Measurements from ENCODE around the gene KIF2A. TPM values are rescaled to one million over a fixed set of nuclear protein-coding genes. Genes with fewer than 3 reads are reported as not detected.

The KIF2A gene
- 100 to 1,000 TPM; 151 to 204 TPM for total RNA-seq

GRCh38 chr5:62305715-62306322 lies at the start of gene KIF2A:
KIF2A (plus strand) TSS chr5:62306206; CDS start chr5:62306473, 267 bp downstream.
- H3K36me3 Mint-ChIP-seq (ENCODE audit: low read depth), result peaks cover 36% of the 10 kb centered on the region
- POLR2A ChIA-PET, result interaction anchor here (0.8 to 1.5 kb wide), 2 partner anchors 9 to 20 kb away, joined by 3 to 12 read pairs; no protein-coding TSS in a partner anchor

GRCh38 chr5:62257020-62257367 lies 49.0 kb upstream of the KIF2A start:
- POLR2A ChIA-PET, result no interaction called here
- Mint-ChIP-seq H3K27ac (peak overlapping the region; percentile 98), H3K9me3 (peaks cover 25% of the 10 kb centered on the region), H3K27me3 (peaks cover 3% of the 10 kb centered on the region), H3K4me1 (peaks cover 64% of the 10 kb centered on the region), H3K36me3 (ENCODE audit: low read depth) (peaks cover 31% of the 10 kb centered on the region), H3K4me3 (peak overlapping the region; percentile 46)
- CTCF ChIA-PET, result no interaction called here
- no peak for DNase-seq

More at GRCh38 chr5:62305715-62306322, at the start of gene KIF2A:
- peak; percentile 95 for DNase-seq
- H3K9me3 Mint-ChIP-seq, result peaks cover 4% of the 10 kb centered on the region
- H3K27ac Mint-ChIP-seq, result peak within 1 kb of the TSS; percentile 97
- H3K4me3 Mint-ChIP-seq, result peak within 1 kb of the TSS; percentile 95
- H3K27me3 Mint-ChIP-seq, result no peaks in the 10 kb centered on the region
- H3K4me1 Mint-ChIP-seq, result peaks cover 62% of the 10 kb centered on the region
- CTCF ChIA-PET, result interaction anchor here (0.6 to 1.5 kb wide), 14 partner anchors 9 to 82 kb away, joined by 3 to 12 read pairs (median 4); no protein-coding TSS in a partner anchor

GRCh38 chr5:62258654-62259053 lies 47.4 kb upstream of the KIF2A start:
- Mint-ChIP-seq H3K27me3 (peaks cover 3% of the 10 kb centered on the region), H3K36me3 (ENCODE audit: low read depth) (peaks cover 17% of the 10 kb centered on the region), H3K9me3 (peaks cover 17% of the 10 kb centered on the region), H3K4me1 (peaks cover 65% of the 10 kb centered on the region), H3K4me3 (no peak overlapping the region), H3K27ac (peak overlapping the region; percentile 36)
- CTCF ChIA-PET, result interaction anchor here (0.7 to 1.5 kb wide), 5 partner anchors 9 to 50 kb away, joined by 3 to 5 read pairs (median 3); no protein-coding TSS in a partner anchor
- POLR2A ChIA-PET, result no interaction called here
- no peak for DNase-seq

- no peak for DNase-seq
- CTCF ChIA-PET, result interaction anchor here (0.7 to 1.4 kb wide), 4 partner anchors 11 to 87 kb away, joined by 3 to 4 read pairs (median 3); no protein-coding TSS in a partner anchor
- H3K27me3 Mint-ChIP-seq, result peaks cover 3% of the 10 kb centered on the region
- no peak overlapping the region for H3K4me3 Mint-ChIP-seq
- H3K27ac Mint-ChIP-seq, result no peak overlapping the region
- peaks cover 62% of the 10 kb centered on the region for H3K4me1 Mint-ChIP-seq
- POLR2A ChIA-PET, result no interaction called here
- peaks cover 9% of the 10 kb centered on the region for H3K36me3 Mint-ChIP-seq (ENCODE audit: low read depth)
- H3K9me3 Mint-ChIP-seq, result peaks cover 9% of the 10 kb centered on the region
Measured at GRCh38 chr5:62259699-62260250, 46.2 kb upstream of the KIF2A start.

- no peak overlapping the region for H3K27ac Mint-ChIP-seq
- no peak overlapping the region for H3K4me3 Mint-ChIP-seq
- no peak for DNase-seq
- ChIA-PET POLR2A (no interaction called here), CTCF (interaction anchor here (1.3 to 1.4 kb wide), 2 partner anchors 12 to 86 kb away, joined by 3 to 4 read pairs; no protein-coding TSS in a partner anchor)
- H3K9me3 Mint-ChIP-seq, result peaks cover 9% of the 10 kb centered on the region
- peaks cover 55% of the 10 kb centered on the region for H3K4me1 Mint-ChIP-seq
- peaks cover 9% of the 10 kb centered on the region for H3K36me3 Mint-ChIP-seq (ENCODE audit: low read depth)
- peaks cover 3% of the 10 kb centered on the region for H3K27me3 Mint-ChIP-seq
Measured at GRCh38 chr5:62260513-62260912, 45.5 kb upstream of the KIF2A start.

- Mint-ChIP-seq H3K27ac (no peak overlapping the region), H3K4me3 (no peak overlapping the region), H3K9me3 (peaks cover 5% of the 10 kb centered on the region), H3K36me3 (ENCODE audit: low read depth) (peaks cover 6% of the 10 kb centered on the region), H3K4me1 (peaks cover 41% of the 10 kb centered on the region), H3K27me3 (peaks cover 3% of the 10 kb centered on the region)
- ChIA-PET POLR2A (no interaction called here), CTCF (interaction anchor here (1.1 to 1.4 kb wide), 6 partner anchors 9 to 41 kb away, joined by 3 to 5 read pairs (median 3); no protein-coding TSS in a partner anchor)
- DNase-seq, result no peak
Measured at GRCh38 chr5:62263401-62263800, 42.6 kb upstream of the KIF2A start.

- Mint-ChIP-seq H3K9me3 (no peaks in the 10 kb centered on the region), H3K36me3 (ENCODE audit: low read depth) (peaks cover 1% of the 10 kb centered on the region), H3K27ac (no peak overlapping the region), H3K27me3 (no peaks in the 10 kb centered on the region), H3K4me3 (no peak overlapping the region), H3K4me1 (peaks cover 34% of the 10 kb centered on the region)
- POLR2A ChIA-PET, result no interaction called here
- CTCF ChIA-PET, result interaction anchor here (0.7 kb wide), 1 partner anchor 8 kb away, joined by 5 read pairs; no protein-coding TSS in a partner anchor
- DNase-seq, result no peak
Measured at GRCh38 chr5:62265648-62266112, 40.3 kb upstream of the KIF2A start.

GRCh38 chr5:62266573-62266972 lies 39.4 kb upstream of the KIF2A start:
- Mint-ChIP-seq H3K4me3 (no peak overlapping the region), H3K27me3 (no peaks in the 10 kb centered on the region), H3K9me3 (peaks cover 2% of the 10 kb centered on the region), H3K27ac (no peak overlapping the region), H3K4me1 (peaks cover 25% of the 10 kb centered on the region), H3K36me3 (ENCODE audit: low read depth) (peaks cover 3% of the 10 kb centered on the region)
- ChIA-PET CTCF (no interaction called here), POLR2A (no interaction called here)
- DNase-seq, result no peak

GRCh38 chr5:62268234-62268633 lies 37.8 kb upstream of the KIF2A start:
- H3K36me3 Mint-ChIP-seq (ENCODE audit: low read depth), result peaks cover 3% of the 10 kb centered on the region
- no peak overlapping the region for H3K27ac Mint-ChIP-seq
- ChIA-PET CTCF (interaction anchor here (0.5 to 1.6 kb wide), 5 partner anchors 9 to 171 kb away, joined by 3 to 5 read pairs (median 3); partner anchors contain the start of genes DIMT1 and KIF2A), POLR2A (no interaction called here)
- H3K9me3 Mint-ChIP-seq, result peaks cover 2% of the 10 kb centered on the region
- H3K4me1 Mint-ChIP-seq, result peaks cover 21% of the 10 kb centered on the region
- H3K27me3 Mint-ChIP-seq, result no peaks in the 10 kb centered on the region
- H3K4me3 Mint-ChIP-seq, result no peak overlapping the region
- no peak for DNase-seq

- CTCF ChIA-PET, result interaction anchor here (1.6 kb wide), 1 partner anchor 10 kb away, joined by 5 read pairs; no protein-coding TSS in a partner anchor
- peaks cover 6% of the 10 kb centered on the region for H3K36me3 Mint-ChIP-seq (ENCODE audit: low read depth)
- no peak overlapping the region for H3K27ac Mint-ChIP-seq
Measured at GRCh38 chr5:62268792-62269191, 37.2 kb upstream of the KIF2A start.

GRCh38 chr5:62271370-62271769 lies 34.6 kb upstream of the KIF2A start:
- no peaks in the 10 kb centered on the region for H3K27me3 Mint-ChIP-seq
- H3K4me1 Mint-ChIP-seq, result peaks cover 21% of the 10 kb centered on the region
- CTCF ChIA-PET, result interaction anchor here (0.6 to 1.2 kb wide), 2 partner anchors 9 to 18 kb away, joined by 3 read pairs; no protein-coding TSS in a partner anchor
- H3K9me3 Mint-ChIP-seq, result peaks cover 8% of the 10 kb centered on the region
- H3K4me3 Mint-ChIP-seq, result no peak overlapping the region
- POLR2A ChIA-PET, result no interaction called here
- no peak overlapping the region for H3K27ac Mint-ChIP-seq
- H3K36me3 Mint-ChIP-seq (ENCODE audit: low read depth), result peaks cover 12% of the 10 kb centered on the region
- DNase-seq, result no peak

More at GRCh38 chr5:62268792-62269191, 37.2 kb upstream of the KIF2A start:
- H3K27me3 Mint-ChIP-seq, result no peaks in the 10 kb centered on the region
- peaks cover 2% of the 10 kb centered on the region for H3K9me3 Mint-ChIP-seq
- H3K4me3 Mint-ChIP-seq, result no peak overlapping the region
- peaks cover 18% of the 10 kb centered on the region for H3K4me1 Mint-ChIP-seq
- POLR2A ChIA-PET, result no interaction called here
- no peak for DNase-seq

GRCh38 chr5:62271870-62272269 lies 34.1 kb upstream of the KIF2A start:
- H3K4me1 Mint-ChIP-seq, result peaks cover 24% of the 10 kb centered on the region
- CTCF ChIA-PET, result interaction anchor here (0.6 to 1.2 kb wide), 2 partner anchors 9 to 19 kb away, joined by 3 read pairs; no protein-coding TSS in a partner anchor
- no peak overlapping the region for H3K4me3 Mint-ChIP-seq
- POLR2A ChIA-PET, result interaction anchor here (0.6 kb wide), 1 partner anchor 132 kb away, joined by 3 read pairs; the partner anchor contains the start of gene DIMT1
- H3K27ac Mint-ChIP-seq, result no peak overlapping the region
- no peaks in the 10 kb centered on the region for H3K27me3 Mint-ChIP-seq
- DNase-seq, result no peak
- H3K9me3 Mint-ChIP-seq, result peaks cover 8% of the 10 kb centered on the region
- peaks cover 12% of the 10 kb centered on the region for H3K36me3 Mint-ChIP-seq (ENCODE audit: low read depth)

- no peak overlapping the region for H3K27ac Mint-ChIP-seq
- ChIA-PET POLR2A (no interaction called here), CTCF (interaction anchor here (0.7 to 2.0 kb wide), 6 partner anchors 8 to 19 kb away, joined by 3 to 12 read pairs (median 6); no protein-coding TSS in a partner anchor)
- H3K4me1 Mint-ChIP-seq, result peaks cover 31% of the 10 kb centered on the region
- no peak for DNase-seq
- H3K9me3 Mint-ChIP-seq, result peaks cover 8% of the 10 kb centered on the region
- no peak overlapping the region for H3K4me3 Mint-ChIP-seq
- H3K27me3 Mint-ChIP-seq, result no peaks in the 10 kb centered on the region
- peaks cover 18% of the 10 kb centered on the region for H3K36me3 Mint-ChIP-seq (ENCODE audit: low read depth)
Measured at GRCh38 chr5:62273687-62274086, 32.3 kb upstream of the KIF2A start.
